ENCODE data around the gene FUZ. TPM values are rescaled to one million over a fixed set of nuclear protein-coding genes. Genes with fewer than 3 reads are reported as not detected.
A peak's percentile ranks its signal among the peaks of the same experiment; 100 is the strongest.

The FUZ gene
- 50.1 and 84.7 TPM in 2 replicates for total RNA-seq (2014; rRNA removed; shearing (Covaris generic); ENCODE audit: low replicate concordance)

- DNase-seq (ENCODE audit: low read depth) = peak; percentile 96
- in situ Hi-C loops (cut with HindIII; ENCODE audit: low pct_unique_long_range_greater_than_20kb, low sequenced_read_pairs) = no loop called here
Measured at GRCh38 chr19:49812997-49813861, at the start of gene FUZ. Gene FUZ (minus strand): TSS chr19:49813292. CDS start chr19:49813106, 186 bp downstream.

DNA sequence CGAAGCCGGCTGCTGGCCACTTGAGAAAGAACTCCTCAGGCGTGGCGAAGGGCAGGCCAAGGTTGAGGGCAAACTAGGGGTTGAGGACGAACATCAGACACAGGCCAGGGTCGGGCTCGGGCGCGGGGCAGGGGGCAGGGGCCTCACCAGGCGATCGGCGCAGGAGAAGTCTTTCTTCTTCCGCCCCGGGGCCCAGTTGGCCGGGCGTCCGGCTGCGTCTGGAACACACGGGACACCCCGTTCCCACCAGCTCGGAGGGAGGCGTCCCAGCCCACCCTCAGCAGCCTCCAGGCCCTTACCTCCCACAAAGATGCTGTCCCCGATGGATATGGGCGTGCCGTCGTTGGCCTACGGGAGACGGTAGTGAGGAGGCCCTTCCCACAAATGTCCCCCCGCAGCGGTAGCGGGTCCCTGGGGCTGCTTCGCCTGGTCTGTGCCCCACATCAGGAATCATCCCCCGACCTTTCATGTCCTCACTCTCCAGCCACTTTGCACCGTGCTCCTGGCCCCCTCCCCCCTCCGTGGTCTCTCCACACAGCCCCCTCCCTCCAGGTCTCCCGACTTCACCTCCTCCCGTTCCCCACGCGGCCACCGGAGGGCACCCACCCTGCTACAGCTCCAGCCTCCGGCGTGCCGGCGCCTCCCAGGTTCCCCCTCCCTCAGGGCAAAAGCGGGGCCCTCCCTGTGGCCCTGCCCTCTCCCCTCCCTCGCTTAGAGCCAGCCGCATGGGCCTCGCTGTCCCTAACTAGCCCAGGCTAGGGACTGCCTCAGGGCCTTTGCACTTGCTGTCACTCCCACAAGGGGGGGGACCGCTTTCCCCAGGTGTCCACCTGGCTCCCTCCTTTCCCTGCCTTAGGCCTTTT lies 49.5 kb upstream of the FUZ start:
- in situ Hi-C loops (cut with HindIII; ENCODE audit: low pct_unique_long_range_greater_than_20kb, low sequenced_read_pairs) = no loop called here
- DNase-seq (ENCODE audit: low read depth) = no peak

GRCh38 chr19:49861541-49862378 lies 48.7 kb upstream of the FUZ start:
- no peak for DNase-seq (ENCODE audit: low read depth)
- in situ Hi-C loops (cut with HindIII; ENCODE audit: low pct_unique_long_range_greater_than_20kb, low sequenced_read_pairs) = no loop called here

DNA sequence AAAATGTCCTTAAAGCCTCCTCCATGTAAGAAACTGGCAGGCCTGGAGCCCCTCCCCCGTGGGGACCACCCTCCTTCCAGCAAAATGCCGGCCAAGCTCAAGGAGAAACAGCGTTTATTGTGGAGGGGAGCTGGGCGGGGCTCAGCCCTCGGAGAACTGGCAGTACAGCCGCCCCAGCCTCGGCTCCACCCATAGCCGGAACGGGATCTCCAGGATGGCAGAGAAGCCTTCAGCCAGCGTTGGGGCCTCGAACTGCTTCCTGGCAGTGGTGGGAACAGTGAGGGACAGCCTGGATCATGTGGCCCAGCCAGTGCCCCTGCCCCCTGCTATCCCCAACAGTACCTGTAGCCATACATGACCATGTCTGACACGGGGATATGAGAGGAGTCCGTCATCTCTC lies 48.0 kb upstream of the FUZ start:
- in situ Hi-C loops (cut with HindIII; ENCODE audit: low pct_unique_long_range_greater_than_20kb, low sequenced_read_pairs) = no loop called here

DNA sequence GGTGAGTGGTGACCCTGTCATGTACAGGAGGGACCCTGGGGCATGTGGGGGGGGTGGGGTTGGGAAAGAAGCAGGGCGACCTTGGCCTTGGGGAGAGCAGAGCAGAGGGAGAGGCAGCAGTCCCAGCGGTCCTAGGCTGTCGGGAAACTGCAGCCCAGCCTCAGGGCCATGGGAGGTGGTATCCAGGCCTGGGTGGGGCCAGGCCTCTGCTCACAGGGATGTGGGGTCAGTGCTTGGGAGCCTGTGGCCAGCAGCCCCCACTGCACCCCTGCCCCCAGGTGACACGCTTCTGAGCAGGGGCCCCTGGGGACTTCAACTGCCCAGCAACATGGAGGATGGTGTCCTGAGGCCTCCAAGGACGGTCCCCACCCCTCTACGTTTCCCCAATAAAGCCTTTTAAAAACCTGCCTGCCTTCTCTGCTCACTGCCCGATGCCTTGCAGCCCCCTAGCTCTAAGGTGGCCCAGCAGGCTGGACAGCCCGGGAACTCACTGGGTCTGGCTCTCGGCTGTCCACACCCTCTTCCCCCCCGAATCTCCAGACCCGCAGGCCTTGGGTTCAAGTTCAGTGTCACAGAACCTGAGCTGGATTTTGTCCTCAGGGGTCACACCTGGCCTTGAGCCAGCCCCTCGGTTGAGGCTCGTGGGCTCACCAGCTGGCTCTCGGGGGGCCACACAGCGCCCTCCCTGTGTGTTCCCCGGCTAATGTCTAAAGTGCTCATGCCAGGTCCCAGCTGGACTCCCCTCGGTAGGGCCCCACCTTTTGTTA lies 47.4 kb upstream of the FUZ start:
- in situ Hi-C loops (cut with HindIII; ENCODE audit: low pct_unique_long_range_greater_than_20kb, low sequenced_read_pairs) = no loop called here
- DNase-seq (ENCODE audit: low read depth) = no peak

More for the DNA sequence above, 48.0 kb upstream of the FUZ start:
- no peak for DNase-seq (ENCODE audit: low read depth)

GRCh38 chr19:49859682-49860335 lies 46.7 kb upstream of the FUZ start:
- in situ Hi-C loops (cut with HindIII; ENCODE audit: low pct_unique_long_range_greater_than_20kb, low sequenced_read_pairs) = no loop called here
- DNase-seq (ENCODE audit: low read depth) = no peak

GRCh38 chr19:49858088-49858985 lies 45.2 kb upstream of the FUZ start:
- no peak for DNase-seq (ENCODE audit: low read depth)
- in situ Hi-C loops (cut with HindIII; ENCODE audit: low pct_unique_long_range_greater_than_20kb, low sequenced_read_pairs) = no loop called here

GRCh38 chr19:49857838-49858087 lies 44.7 kb upstream of the FUZ start:
- DNase-seq (ENCODE audit: low read depth) = no peak
- in situ Hi-C loops (cut with HindIII; ENCODE audit: low pct_unique_long_range_greater_than_20kb, low sequenced_read_pairs) = no loop called here

- in situ Hi-C loops (cut with HindIII; ENCODE audit: low pct_unique_long_range_greater_than_20kb, low sequenced_read_pairs) = no loop called here
- no peak for DNase-seq (ENCODE audit: low read depth)
Measured at GRCh38 chr19:49857061-49857837, 44.2 kb upstream of the FUZ start.

- DNase-seq (ENCODE audit: low read depth) = no peak
- in situ Hi-C loops (cut with HindIII; ENCODE audit: low pct_unique_long_range_greater_than_20kb, low sequenced_read_pairs) = no loop called here
Measured at GRCh38 chr19:49856574-49857021, 43.5 kb upstream of the FUZ start.

DNA sequence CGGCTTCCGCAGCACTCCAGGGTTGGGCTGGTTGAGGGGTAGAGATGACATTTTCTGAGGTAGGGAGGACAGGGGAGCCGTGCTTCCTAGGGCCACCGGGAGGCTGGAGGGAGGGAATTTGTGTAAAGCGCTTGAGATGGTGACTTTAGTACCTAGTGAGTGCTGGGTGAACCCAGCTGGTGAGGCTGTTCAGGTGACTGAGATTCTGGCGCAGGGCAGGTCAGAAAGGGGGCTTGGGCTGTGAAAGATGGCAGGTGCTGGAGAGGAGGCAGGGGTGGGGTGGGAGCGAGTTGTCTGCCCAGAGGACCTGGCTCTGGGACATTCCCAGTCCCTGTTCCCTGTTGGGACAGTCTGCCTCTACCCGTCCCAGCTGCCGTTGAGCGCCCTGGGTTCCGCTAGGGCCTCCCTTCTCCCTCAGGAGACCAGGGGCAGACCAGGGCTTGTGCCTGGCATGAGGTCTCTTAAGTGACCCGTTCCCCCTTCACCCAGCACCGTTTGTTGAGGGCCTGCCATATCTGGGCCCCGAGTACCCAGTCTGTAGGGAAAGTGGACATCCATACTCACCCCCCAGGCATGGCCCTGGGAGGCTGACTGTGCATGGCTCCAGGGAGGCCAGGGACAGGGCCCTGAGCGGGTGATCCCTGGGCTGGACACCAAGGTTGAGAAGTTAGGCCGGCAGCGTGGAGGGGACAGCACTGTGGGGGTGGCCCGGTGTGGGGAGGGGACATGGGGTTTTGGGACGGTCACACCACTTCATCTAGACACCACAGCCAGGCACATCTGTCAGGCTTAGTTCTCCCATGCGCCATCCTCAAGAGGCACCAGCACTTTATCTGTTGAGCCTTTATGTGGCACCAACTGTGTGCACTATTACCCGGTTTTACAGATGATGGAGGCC lies 42.8 kb upstream of the FUZ start:
- DNase-seq (ENCODE audit: low read depth) = no peak
- in situ Hi-C loops (cut with HindIII; ENCODE audit: low pct_unique_long_range_greater_than_20kb, low sequenced_read_pairs) = no loop called here

DNA sequence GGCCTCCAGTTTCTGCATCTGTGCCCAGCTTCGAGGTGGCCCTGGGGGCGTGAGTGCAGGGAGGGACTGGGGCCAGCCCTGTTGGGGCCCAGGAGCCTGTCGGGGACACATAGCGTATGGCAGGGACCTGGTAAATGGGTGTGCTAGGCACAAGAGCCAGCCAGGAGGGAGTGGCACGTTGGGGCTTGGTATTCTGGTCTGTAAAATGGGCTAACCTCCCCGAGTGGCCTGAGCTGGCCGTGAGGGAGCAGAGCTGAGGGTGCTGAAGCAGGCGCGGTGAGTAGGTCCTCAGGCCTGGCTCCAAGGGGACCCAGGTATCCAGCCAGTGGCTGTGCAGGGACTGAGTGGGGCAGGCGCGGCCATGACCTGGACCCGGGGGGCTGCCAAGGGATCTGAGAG lies 42.2 kb upstream of the FUZ start:
- DNase-seq (ENCODE audit: low read depth) = no peak
- in situ Hi-C loops (cut with HindIII; ENCODE audit: low pct_unique_long_range_greater_than_20kb, low sequenced_read_pairs) = no loop called here

DNA sequence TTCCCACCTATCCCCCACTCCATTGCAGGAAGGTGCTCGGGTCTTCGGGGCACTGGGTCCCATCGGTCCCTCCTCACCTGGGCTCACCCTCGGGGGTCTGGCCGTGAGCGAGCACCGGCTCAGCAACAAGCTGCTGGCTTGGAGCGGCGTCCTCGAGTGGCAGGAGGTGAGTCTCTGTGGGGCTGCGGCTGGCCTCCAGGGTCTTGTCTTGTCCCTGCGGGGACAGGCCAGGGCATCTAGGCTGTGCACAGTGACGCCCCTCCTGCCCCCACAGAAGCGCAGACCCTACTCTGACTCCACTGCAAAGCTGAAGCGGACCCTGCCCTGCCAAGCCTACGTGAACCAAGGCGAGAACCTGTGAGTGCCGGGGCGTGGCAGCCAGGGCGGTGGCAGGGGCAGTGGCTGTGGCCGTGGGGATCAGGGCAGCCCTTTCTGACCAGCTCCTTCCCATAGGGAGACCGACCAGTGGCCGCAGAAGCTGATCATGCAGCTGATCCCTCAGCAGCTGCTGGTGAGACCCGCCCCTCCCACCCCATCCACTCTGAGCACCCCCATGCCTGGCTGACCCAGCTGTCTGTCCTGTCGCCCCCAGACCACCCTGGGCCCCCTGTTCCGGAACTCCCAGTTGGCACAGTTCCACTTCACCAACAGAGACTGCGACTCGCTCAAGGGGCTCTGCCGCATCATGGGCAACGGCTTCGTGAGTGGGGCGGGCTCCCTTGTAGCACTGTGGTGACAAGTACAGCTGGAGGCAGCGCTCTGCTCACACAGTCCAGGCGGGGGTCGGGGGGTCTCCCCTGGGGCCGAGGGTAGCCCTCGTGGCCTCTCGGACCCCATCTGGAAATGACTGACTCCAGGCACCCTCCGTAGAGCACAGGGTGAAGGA lies 41.5 kb upstream of the FUZ start:
- in situ Hi-C loops (cut with HindIII; ENCODE audit: low pct_unique_long_range_greater_than_20kb, low sequenced_read_pairs) = no loop called here
- DNase-seq (ENCODE audit: low read depth) = no peak

DNA sequence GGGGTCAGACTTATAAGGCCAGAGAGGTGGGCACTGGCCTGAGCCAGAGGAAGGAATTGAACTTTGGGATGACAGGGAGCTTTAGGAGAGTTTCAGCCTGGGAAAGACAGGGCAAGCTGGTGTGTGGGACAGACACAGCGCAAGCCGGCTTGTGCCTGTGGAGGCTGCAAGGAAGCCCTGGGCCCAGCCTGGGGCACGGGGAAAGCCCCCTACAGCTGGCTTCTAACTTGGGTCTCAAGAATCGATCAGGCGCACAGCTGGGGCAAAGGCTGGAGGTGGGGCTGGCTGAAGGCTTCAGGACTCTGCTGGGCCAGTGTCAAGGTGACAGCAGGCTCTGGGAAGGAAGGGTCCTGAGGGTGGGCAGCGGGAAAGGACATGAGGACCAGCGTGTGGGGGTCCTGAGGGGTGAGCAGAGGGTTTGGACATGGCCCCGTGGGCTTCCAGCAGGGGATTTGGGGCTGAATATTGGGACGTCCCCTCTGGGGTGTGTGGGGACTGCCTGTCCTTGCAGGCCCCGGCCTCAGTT lies 40.8 kb upstream of the FUZ start:
- in situ Hi-C loops (cut with HindIII; ENCODE audit: low pct_unique_long_range_greater_than_20kb, low sequenced_read_pairs) = no loop called here
- no peak for DNase-seq (ENCODE audit: low read depth)

Measured in Caki2 (cell line).